ENCODE measurements around the gene SLBP.
"Not testable (repeated sequence)": the region's sequence is repeated elsewhere in the genome, so short reads cannot be mapped to it uniquely, and the experiment has no call there.

Gene SLBP

DNA sequence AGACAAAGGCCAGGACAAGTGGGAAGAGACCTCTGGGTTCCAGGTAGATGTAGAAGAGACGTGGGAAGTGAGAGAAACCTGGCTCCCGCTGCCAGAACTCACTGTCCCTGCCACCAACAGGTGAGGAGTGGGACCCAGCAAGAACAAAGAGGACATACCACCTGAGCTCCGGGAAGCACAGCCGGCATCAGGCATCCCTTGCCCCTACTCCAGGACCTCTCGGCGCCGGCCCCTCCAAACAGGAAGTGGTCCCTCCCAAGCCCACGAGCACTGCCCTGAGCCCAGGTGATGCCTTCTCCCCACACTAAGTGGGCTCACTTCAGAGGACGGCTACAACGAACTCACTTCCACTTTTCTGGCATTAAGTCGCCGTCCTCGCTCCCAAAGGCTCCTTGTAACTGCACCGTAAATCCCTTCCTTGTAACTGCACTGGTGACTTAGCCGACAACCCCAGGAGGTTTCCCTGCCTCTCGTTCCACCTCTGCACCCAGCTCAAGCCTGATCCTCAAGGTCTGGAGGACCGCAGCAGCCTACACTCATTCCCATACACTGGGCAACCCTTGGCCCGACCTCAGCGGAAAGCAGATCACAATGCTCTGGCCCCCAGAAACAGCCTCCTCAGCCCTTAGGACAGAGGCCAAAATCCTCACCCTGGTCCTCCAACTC lies 36.9 kb downstream of the SLBP start:
- Histone ChIP-seq H3K36me3 (no peaks in the 10 kb centered on the region), H3K27ac (no peak overlapping the region), H3K9ac (no peak overlapping the region; a peak in 1 of 22 replicates), H4K20me1 (peaks cover 0 to 3% (median 0%) of the 10 kb centered on the region in 11 experiments; a peak in 1 of 22 replicates), H3K27me3 (no peaks in the 10 kb centered on the region), H3K4me2 (no peak overlapping the region), H3K4me1 (peaks cover 0 to 9% (median 0%) of the 10 kb centered on the region in 10 experiments; a peak in 7 of 20 replicates), H3K4me3 (no peak overlapping the region), H3K9me3 (replicated peaks in 1 of 11) (no peaks in the 10 kb centered on the region)
- no peak for TF ChIP-seq Cebpa-rat (IDR thresholded peaks at IDR 0.05)

DNA sequence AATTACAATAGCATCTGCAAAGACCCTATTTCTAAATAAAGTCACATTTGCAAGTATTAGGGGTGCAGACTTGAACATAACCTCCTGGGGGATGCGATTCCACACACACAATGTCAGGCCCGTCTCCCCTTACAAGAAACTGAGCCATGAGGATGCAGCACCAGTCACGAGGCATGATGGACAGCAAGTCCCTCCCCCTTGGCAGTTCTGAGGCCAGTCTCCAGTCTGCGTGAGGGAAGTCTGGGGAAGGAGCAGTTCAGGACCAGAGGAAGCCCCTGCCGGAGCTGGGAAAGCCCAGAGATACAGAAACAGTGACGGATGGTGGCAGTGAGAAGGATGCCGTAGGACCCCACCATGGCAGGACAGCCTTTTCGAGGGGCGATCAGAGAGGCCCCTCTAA lies 37.4 kb downstream of the SLBP start:
- Histone ChIP-seq H3K36me3 (no peaks in the 10 kb centered on the region), H3K27me3 (no peaks in the 10 kb centered on the region), H3K4me1 (peaks cover 0 to 13% (median 1%) of the 10 kb centered on the region in 10 experiments; a peak in 9 of 20 replicates), H4K20me1 (peaks cover 0 to 3% (median 0%) of the 10 kb centered on the region in 11 experiments; a peak in 1 of 22 replicates), H3K27ac (no peak overlapping the region), H3K9me3 (replicated peaks in 1 of 11) (no peaks in the 10 kb centered on the region), H3K4me3 (no peak overlapping the region), H3K9ac (peak overlapping the region in 1 of 11 experiments; percentile 33; a peak in 1 of 22 replicates), H3K4me2 (no peak overlapping the region)
- no peak for TF ChIP-seq Cebpa-rat (IDR thresholded peaks at IDR 0.05)

DNA sequence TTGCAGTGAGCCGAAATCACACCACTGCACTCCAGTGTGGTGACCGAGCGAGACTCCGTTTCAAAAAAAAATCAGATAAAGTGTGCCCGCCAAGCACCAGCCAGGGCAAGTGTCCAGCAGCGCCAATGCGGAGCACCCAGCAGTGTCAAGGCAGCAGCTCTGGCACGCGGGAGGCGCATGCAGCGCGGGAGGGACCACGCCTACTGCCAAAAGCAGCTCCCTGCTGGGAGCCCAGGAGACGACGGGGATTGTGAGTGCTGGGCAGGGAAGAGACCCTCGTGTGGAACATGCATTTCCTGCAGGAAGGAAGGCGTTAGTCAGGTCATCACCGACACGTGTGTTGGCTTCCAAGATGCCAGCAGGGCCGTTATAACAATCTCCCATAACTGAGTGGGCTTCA lies 38.4 kb downstream of the SLBP start:
- Histone ChIP-seq H3K27ac (no peak overlapping the region), H3K4me2 (no peak overlapping the region), H3K36me3 (no peaks in the 10 kb centered on the region)

DNA sequence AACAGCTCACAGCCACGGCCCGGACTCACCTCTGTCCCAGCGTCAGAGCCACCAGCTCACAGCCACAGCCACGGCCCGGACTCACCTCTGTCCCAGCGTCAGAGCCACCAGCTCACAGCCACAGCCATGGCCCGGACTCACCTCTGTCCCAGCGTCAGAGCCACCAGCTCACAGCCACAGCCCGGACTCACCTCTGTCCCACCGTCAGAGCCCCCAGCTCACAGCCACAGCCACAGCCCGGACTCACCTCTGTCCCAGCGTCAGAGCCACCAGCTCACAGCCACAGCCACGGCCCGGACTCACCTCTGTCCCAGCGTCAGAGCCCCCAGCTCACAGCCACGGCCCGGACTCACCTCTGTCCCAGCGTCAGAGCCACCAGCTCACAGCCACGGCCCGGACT lies 41.1 kb downstream of the SLBP start:
- not testable (repeated sequence) for H3K27ac ChIP-seq; H3K4me3 ChIP-seq; H3K9me3 ChIP-seq (replicated peaks in 1 of 11); H3K27me3 ChIP-seq; H3K4me2 ChIP-seq; H4K20me1 ChIP-seq; H3K36me3 ChIP-seq; H3K9ac ChIP-seq
- peaks cover 9 to 44% (median 24%) of the 10 kb centered on the region in 10 experiments; a peak in 19 of 20 replicates for H3K4me1 ChIP-seq

More for the DNA sequence above, 38.4 kb downstream of the SLBP start:
- H3K4me3 ChIP-seq: no peak overlapping the region
- no peaks in the 10 kb centered on the region for H3K27me3 ChIP-seq
- H3K9me3 ChIP-seq (replicated peaks in 1 of 11): no peaks in the 10 kb centered on the region
- no peak for TF ChIP-seq Cebpa-rat (IDR thresholded peaks at IDR 0.05)
- peaks cover 4 to 23% (median 11%) of the 10 kb centered on the region in 10 experiments; a peak in 19 of 20 replicates for H3K4me1 ChIP-seq
- H4K20me1 ChIP-seq: peaks cover 0 to 3% (median 0%) of the 10 kb centered on the region in 11 experiments; a peak in 2 of 22 replicates
- H3K9ac ChIP-seq: no peak overlapping the region

DNA sequence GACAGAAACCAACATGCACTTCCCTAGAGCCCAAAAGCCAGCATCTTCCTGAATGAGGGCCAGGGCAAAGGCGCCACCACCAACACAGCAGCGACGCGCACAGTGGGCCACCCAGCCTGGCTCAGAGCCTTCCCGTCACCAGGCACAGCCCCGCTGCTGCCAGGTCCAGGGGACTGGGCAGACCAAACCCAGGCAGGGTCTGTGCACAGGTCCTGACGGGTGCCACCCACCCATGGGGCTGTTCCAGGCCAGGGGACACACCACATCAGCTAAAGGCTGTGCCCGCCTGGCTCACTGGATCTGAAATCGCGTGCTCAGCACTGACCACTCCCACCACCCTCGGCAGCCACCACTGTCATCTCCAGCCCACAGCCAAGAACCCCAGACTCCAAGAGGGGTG lies 41.8 kb downstream of the SLBP start:
- Histone ChIP-seq H3K9ac (no peak overlapping the region), H3K27ac (no peak overlapping the region), H3K4me2 (no peak overlapping the region), H4K20me1 (peaks cover 0 to 6% (median 0%) of the 10 kb centered on the region in 11 experiments; a peak in 4 of 22 replicates), H3K27me3 (no peaks in the 10 kb centered on the region), H3K9me3 (replicated peaks in 1 of 11) (no peaks in the 10 kb centered on the region; a peak in 1 of 22 replicates), H3K36me3 (no peaks in the 10 kb centered on the region; a peak in 1 of 22 replicates), H3K4me3 (no peak overlapping the region), H3K4me1 (peaks cover 9 to 44% (median 24%) of the 10 kb centered on the region in 10 experiments; a peak in 19 of 20 replicates)
- no peak for TF ChIP-seq Cebpa-rat (IDR thresholded peaks at IDR 0.05)

DNA sequence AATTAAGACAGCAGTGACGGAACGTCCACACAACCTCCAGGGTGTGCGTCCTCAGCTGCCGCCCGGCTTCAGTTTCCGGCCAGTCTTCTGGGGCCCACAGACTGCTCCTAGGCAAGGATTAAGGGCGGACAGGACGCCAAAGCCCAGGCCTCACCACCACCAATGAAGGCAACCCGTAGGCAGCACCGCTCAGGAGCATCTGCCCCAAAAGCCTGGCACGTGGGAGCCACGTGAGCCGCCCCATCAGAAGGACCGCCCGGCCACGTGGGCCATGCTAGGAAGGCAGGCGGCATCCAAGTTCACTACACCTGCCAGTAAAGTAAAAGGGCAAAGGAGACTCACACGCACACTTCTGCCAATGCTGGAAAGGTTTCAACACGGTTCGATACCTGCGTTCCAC lies 42.3 kb downstream of the SLBP start:
- TF ChIP-seq Cebpa-rat (IDR thresholded peaks at IDR 0.05): no peak
- H3K27me3 ChIP-seq: no peaks in the 10 kb centered on the region
- no peak overlapping the region for H3K4me3 ChIP-seq
- H3K4me2 ChIP-seq: peak overlapping the region in 2 of 11 experiments; percentile 25 to 70; a peak in 1 of 22 replicates
- H3K27ac ChIP-seq: no peak overlapping the region
- peaks cover 9 to 44% (median 24%) of the 10 kb centered on the region in 10 experiments; a peak in 19 of 20 replicates for H3K4me1 ChIP-seq
- H3K36me3 ChIP-seq: no peaks in the 10 kb centered on the region; a peak in 1 of 22 replicates
- H3K9ac ChIP-seq: no peak overlapping the region
- H3K9me3 ChIP-seq (replicated peaks in 1 of 11): no peaks in the 10 kb centered on the region; a peak in 1 of 22 replicates
- H4K20me1 ChIP-seq: peaks cover 0 to 6% (median 0%) of the 10 kb centered on the region in 11 experiments; a peak in 4 of 22 replicates

DNA sequence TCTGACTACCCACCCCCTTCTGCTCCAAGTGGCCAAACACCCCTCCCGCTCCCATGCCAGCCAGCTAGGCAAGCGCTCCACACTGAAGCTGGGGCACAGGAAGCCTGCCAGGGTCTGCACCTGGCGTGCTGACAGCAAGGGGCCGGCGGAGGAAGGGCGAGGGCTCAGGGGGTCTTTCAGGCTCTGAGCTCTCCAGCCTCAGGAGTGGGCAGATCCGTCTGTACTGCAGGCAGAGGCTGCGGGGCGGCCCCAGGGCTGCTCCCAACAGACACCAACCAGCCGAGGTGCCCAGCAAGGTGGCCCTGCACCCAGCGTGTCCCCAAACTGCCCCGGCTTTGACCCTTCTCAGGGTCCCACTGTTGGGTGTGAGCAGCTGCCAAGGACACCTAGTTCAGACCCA lies 42.8 kb downstream of the SLBP start:
- H4K20me1 ChIP-seq: peaks cover 0 to 6% (median 0%) of the 10 kb centered on the region in 11 experiments; a peak in 3 of 22 replicates
- H3K9me3 ChIP-seq (replicated peaks in 1 of 11): no peaks in the 10 kb centered on the region; a peak in 1 of 22 replicates
- no peak overlapping the region for H3K9ac ChIP-seq
- peak overlapping the region in 8 of 11 experiments; percentile 17 to 73 (median 54); a peak in 11 of 22 replicates for H3K4me2 ChIP-seq
- H3K27ac ChIP-seq: no peak overlapping the region
- H3K4me3 ChIP-seq: no peak overlapping the region
- TF ChIP-seq Cebpa-rat (IDR thresholded peaks at IDR 0.05): no peak
- H3K4me1 ChIP-seq: peaks cover 9 to 44% (median 24%) of the 10 kb centered on the region in 10 experiments; a peak in 19 of 20 replicates
- H3K36me3 ChIP-seq: no peaks in the 10 kb centered on the region; a peak in 1 of 22 replicates
- no peaks in the 10 kb centered on the region for H3K27me3 ChIP-seq

DNA sequence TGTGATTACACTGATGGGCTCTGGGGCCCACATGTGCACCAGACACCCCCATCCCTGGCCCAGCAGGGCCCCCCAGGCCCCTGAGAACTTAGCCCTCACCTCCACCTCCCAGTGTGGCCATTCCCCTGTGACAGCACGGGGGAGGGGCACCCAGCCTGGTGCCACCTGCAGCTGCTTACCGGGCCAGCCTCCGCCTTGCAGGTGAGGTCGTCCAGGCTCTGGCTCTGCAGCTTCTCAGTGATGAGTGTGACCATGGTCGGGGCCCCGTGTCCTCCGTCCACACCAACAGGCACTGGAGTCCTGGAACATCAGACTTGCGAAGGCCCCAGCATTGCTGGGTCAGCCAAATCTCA lies 43.7 kb downstream of the SLBP start:
- Histone ChIP-seq H4K20me1 (peaks cover 0 to 6% (median 0%) of the 10 kb centered on the region in 11 experiments; a peak in 3 of 22 replicates), H3K4me1 (peaks cover 9 to 38% (median 24%) of the 10 kb centered on the region in 10 experiments; a peak in 19 of 20 replicates), H3K4me3 (no peak overlapping the region), H3K4me2 (peak overlapping the region; percentile 17 to 73 (median 62); a peak in 20 of 22 replicates), H3K27ac (no peak overlapping the region), H3K9ac (no peak overlapping the region), H3K9me3 (replicated peaks in 1 of 11) (no peaks in the 10 kb centered on the region; a peak in 1 of 22 replicates), H3K27me3 (no peaks in the 10 kb centered on the region), H3K36me3 (no peaks in the 10 kb centered on the region; a peak in 1 of 22 replicates)
- no peak for TF ChIP-seq Cebpa-rat (IDR thresholded peaks at IDR 0.05)

DNA sequence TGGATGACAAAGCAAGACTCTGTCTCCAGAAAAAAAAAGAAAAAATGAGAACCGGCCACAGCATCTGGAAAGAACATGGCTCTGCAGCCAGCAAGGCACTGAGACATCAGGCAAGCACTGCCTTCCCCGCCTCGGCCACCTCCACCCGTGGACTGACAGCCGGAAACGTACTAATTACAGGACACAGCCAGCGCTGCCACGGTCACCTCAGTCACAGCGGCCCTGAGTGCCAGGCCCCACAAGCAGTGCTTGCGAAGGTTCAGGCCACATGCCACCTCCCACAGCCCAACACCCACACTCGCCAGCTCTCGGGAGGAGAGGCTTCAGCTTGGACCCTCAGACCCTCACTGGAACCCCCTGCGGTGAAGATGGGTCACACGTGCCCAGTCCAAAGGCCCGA lies 44.8 kb downstream of the SLBP start:
- no peak for TF ChIP-seq Cebpa-rat (IDR thresholded peaks at IDR 0.05)
- H3K9me3 ChIP-seq (replicated peaks in 1 of 11): no peaks in the 10 kb centered on the region; a peak in 1 of 22 replicates
- no peaks in the 10 kb centered on the region for H3K27me3 ChIP-seq
- H3K4me3 ChIP-seq: no peak overlapping the region
- H3K9ac ChIP-seq: no peak overlapping the region
- peaks cover 0 to 6% (median 0%) of the 10 kb centered on the region in 11 experiments; a peak in 3 of 22 replicates for H4K20me1 ChIP-seq
- peak overlapping the region in 9 of 11 experiments; percentile 45 to 73 (median 62); a peak in 17 of 22 replicates for H3K4me2 ChIP-seq
- peaks cover 9 to 38% (median 24%) of the 10 kb centered on the region in 10 experiments; a peak in 19 of 20 replicates for H3K4me1 ChIP-seq
- no peaks in the 10 kb centered on the region; a peak in 1 of 22 replicates for H3K36me3 ChIP-seq
- H3K27ac ChIP-seq: 0 out of 22 replicates have a peak overlapping the region, but pooled peaks of 1 of the 11 experiments have one; percentile 7
